Measurements from ENCODE around the gene RAP1A.

DNA sequence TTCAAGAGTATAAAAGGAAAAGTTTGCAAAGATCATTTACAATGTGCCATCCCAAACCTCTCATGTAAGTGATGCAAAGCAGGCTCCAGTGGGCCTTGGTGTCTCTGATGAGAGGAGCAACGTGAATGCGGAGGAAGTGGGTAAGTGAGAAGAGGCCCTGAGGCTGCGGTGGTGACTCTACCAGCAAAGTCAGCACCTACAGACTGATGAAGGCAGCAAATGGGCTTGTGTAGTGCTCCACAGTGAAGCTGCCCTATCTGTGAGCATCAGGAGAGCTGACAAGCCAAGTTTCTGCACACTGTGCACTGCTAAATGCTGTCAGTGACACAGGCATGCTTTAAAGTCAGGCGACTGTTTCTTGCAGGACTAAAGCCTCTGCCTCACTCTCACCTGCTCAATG, 15.6 kb upstream of the RAP1A start:
- TF ChIP-seq, protein P1, sequence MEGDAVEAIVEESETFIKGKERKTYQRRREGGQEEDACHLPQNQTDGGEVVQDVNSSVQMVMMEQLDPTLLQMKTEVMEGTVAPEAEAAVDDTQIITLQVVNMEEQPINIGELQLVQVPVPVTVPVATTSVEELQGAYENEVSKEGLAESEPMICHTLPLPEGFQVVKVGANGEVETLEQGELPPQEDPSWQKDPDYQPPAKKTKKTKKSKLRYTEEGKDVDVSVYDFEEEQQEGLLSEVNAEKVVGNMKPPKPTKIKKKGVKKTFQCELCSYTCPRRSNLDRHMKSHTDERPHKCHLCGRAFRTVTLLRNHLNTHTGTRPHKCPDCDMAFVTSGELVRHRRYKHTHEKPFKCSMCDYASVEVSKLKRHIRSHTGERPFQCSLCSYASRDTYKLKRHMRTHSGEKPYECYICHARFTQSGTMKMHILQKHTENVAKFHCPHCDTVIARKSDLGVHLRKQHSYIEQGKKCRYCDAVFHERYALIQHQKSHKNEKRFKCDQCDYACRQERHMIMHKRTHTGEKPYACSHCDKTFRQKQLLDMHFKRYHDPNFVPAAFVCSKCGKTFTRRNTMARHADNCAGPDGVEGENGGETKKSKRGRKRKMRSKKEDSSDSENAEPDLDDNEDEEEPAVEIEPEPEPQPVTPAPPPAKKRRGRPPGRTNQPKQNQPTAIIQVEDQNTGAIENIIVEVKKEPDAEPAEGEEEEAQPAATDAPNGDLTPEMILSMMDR (IDR thresholded peaks at IDR 0.05 in 8 of 11, conservative IDR thresholded peaks at IDR 0.05 in 3 of 11) = no peak
- TF ChIP-seq POLR2AphosphoS5 (IDR thresholded peaks at IDR 0.05) (peak in 2 of 3 donors; percentile 64 to 75), POLR2A (IDR thresholded peaks at IDR 0.05) (no peak)

Measured in spleen (tissue), 7 donors.